Fibroblast of gingiva (primary cell): Measurements from ENCODE around the gene PTX3.

Experiments used
- DNase-seq: peaks from one replicate; pipeline ENCODE4 v3.0.0-alpha.2; 2011; ENCODE audit warnings: low read depth

The PTX3 gene

DNA sequence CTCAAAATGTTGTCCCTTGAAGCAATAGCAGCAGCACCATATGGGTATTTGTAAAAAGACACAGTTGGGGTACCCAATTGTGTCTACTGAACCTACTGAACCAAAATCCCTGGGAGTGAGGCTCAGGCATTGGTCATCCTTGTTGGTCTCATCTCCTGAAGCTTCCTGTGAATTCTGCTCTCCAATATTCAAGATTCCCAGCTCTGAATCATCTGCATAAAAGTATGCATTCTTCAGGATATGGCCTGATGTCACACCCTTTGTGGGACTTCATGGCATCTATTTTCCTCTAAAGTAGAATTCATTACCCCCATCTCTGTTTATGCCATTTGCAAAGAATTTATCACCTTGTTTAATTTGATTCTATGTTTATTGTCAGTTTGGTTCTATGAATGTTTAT, 13.3 kb upstream of the PTX3 start:
- no peak for DNase-seq

DNA sequence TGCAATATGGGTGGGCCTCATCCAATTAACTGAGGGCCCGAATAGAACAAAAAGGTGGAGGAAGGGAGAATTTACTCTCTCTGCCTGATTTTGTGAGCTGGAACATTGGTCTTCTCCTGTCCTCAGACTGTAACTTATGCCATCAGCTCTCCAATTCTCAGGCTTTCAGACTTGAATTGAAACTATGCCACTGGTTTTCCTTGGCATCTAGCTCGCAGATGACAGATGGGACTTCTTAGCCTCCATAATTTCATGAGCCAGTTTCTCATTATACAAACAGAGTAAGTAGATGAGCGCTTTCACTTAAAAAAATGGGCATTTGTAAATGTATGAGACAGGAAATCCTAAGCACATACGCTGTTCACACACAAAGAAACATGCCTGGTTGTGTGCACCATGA, 8.7 kb upstream of the PTX3 start:
- DNase-seq, result peak; percentile 9

DNA sequence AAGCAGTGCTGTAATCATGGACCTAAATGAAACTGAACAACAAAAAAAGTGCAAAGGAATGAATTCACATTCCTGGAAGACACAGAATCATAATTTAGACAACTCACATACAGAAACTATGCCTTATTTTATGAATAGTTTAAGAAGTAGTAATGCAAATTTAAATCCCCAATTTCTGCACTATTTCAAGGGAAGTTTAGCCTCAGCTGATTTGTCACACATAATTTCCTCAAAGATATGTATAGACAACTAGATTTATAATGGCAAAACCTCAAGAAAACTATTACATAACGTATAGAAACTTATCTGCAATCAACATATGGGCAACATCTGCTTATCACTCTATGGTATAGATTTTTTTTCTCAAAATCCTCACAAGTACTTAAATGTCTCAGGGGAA, 7.8 kb upstream of the PTX3 start:
- DNase-seq, result no peak

DNA sequence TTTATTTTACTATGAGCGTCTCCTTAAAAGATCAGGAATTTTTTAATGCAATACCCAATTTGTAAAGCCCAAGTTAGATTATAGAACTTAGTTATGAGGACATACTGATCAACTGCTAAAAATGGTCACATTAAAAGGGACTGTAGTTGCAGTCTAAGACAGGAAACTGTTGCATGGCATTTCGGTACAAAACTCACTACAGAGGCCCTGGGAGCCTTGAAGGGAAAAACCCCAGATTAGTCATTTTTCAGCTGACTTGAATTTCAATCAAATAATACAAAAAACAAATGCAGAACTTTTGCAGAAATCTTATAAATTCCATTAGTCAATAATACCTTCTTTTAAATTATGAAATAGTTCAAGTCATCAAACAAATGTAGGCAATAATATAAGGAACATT, 6.9 kb upstream of the PTX3 start:
- peak; percentile 50 for DNase-seq

DNA sequence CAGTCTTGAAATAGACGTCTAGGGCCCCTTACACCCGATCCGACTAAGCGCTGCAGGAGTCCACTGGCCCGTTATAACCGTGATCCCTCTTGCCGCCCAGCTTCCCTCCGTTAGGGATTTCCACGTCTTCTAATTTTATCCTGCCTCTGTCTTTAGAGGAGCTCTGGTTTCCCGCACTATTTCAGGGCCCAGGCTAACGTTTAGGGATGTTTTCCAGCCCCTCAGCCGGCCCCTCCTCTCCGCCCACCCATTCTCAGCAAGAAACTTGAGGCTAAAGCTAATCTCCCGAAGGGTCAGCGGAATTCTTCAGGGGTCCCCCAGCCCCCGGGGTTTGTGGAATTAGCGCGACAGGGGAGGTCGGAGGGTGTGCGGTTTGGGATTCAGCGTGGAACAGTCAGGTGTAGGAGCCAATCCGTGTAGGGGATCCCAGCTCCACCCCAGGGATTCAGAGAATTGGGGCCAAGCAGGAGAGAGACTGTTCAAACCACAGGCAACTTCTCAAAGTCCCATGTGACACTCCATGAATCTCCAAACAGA, 1.6 kb downstream of the PTX3 start:
- DNase-seq, result peak; percentile 40

DNA sequence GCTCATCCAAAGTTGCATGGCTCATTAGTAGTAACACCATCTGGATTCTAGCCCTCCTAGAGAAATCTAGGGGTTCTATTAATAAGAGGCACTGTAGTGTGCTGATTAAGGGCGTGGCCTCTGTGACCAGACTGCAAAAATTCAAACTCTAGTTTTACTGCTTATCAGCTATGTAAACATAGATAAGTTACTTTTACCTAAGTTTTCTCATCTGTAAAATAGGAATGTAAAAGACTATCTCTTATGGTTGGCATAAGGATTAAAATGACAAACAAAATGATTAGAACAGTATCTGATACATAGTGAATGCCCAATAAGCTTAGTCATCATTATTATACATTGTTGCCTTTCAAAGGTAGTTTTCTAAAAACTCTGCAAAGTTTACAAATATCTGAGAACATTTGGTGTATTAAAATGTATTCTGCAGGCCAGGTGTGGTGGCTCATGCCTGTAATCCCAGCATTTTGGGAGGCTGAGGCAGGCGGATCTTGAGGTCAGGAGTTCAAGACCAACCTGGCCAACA, 4.5 kb downstream of the PTX3 start:
- no peak for DNase-seq

DNA sequence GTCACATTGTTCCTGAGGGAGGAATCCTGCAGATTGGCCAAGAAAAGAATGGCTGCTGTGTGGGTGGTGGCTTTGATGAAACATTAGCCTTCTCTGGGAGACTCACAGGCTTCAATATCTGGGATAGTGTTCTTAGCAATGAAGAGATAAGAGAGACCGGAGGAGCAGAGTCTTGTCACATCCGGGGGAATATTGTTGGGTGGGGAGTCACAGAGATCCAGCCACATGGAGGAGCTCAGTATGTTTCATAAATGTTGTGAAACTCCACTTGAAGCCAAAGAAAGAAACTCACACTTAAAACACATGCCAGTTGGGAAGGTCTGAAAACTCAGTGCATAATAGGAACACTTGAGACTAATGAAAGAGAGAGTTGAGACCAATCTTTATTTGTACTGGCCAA, 6.1 kb downstream of the PTX3 start:
- peak; percentile 74 for DNase-seq

DNA sequence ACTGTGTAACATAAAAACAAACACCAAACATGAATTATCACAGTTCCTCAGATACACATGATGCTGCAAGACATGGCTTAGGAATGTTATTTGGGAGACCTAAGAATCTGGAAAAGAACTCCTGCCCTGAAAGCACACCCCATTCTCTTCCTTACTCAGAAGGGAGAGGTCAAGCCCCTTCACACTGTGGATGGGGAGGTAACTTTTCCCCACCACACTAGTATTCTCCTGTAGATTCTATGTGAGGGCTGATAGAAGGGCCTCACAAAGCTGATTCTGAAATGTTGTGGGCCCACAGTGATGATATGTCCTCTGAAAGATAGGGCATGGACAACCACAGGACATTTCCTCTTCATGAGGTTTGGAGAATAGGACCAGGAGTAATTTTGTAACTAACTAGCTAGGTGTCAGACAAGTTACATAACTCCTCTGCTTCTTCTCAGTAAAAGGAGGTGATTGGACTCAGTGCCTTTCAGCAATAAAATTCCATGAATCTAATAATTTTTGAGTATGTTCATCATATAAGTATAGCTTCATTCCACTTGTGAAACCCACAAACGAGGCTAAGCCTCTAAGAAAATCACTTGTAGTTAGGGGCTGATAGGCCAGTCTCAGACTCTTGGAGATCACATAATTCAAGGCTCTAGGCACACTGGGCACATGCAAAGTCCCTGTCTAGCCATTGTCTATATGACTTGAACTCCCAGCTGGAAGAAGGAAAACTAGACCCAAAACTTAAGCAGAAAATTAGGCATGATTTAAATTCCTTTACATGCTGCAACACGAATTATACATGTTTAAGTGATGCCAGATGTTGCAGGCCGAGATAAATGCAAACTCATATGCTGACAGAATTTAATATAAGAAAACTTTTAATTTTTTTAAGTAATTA, 7.5 kb downstream of the PTX3 start:
- peak; percentile 92 for DNase-seq

DNA sequence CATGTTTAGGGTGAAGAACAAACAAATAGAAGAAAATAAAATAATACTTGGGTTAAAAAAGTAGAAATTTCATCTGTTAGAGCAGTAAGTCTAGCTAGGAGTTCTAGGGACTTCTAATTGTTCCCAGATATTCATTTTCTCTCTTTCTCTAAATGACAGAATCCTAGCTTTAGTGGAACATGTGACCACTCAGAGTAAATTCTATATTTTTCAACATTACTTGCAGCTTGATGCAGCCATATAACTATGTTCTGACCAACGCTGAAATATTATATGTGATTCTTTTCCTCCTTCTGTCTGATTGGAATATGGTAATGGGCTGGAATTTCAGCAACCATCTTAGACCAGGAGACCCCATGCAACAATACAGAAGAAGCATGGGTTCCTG, 8.1 kb downstream of the PTX3 start:
- peak; percentile 69 for DNase-seq

DNA sequence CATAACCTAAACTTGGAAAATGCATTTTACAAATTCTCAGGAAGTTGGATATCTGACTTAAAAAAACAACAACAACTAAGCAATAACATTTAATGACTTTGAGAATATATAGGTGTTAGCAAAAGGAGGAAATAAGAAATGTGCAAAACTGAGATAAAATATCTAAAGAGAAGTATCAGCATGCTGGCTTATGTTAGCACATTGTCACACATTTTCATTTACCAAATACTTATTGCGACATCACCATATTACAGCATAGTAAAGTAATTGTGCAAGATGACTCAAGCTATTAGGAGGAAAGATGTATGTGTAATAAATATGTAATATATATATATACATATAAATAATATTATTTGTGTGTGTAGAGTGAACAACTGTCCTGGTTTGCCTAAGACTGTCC, 9.2 kb downstream of the PTX3 start:
- peak; percentile 85 for DNase-seq

DNA sequence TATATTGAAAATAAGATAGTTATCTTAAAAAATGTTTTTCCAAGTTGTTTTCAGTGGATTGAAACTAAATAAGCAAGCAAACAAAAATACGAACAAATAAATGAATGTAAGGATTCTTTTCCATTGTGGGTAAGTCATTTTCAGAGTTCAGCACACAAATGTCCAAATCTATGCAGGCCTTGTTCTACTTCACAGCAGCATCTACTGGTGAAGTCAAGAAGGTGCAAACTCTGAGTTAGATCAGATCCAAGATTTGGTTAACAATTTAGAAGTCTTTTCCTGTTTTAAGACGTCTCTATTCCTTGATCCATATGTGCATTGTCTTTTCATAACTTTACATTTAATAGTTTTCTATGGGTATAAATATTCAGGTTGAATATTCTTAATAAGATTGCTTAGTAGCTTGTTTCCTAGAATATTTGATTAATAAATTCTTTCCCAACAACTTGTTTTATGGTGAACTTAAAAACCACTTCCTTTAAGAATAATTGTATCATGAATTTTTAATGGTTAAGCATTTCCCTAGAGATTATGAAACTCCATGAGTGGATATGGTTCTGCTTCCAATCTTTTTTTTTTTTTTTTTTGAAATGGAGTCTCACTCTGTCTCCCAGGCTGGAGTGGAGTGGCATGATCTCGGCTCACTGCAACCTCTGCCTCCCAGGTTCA, 10.5 kb downstream of the PTX3 start:
- DNase-seq, result peak; percentile 70

DNA sequence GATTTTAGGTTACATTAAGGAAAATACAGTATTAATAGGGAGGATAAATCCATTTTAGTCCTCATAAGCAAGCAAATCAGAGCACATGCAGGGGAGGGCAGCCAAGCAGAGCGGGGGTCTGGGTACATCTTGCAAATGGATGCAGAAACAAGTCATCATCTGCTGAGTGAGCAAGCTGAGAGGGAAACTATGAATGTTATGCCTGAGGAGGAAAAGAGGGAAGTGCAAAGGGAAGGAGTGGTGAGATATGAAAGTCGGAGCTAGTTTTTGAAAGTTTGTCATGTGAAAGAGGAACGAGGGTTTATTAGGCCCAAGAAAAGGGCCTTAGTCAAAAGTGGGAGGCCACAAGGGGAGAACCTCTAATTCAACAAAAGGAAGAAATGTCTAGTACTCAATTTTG, 15.4 kb downstream of the PTX3 start:
- DNase-seq, result no peak

DNA sequence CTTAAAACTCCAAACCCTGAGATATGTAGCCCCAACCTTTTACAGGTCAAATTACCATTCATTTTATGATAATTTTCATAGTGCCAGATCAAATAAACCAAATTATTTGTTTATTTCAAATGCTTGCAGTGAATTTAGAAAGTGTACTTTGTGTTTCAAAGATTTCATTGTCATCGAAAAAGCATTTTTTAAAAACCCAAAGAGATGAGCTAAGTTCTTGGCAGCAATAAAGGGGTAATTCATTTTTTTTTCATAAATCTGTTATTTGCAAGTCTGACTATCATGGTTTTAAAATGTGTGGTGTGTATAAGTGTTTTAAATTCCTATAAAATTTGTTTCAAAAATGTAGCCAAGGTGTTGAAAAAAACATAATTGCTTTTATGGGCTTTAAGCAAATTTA, 17.2 kb downstream of the PTX3 start:
- DNase-seq, result no peak

DNA sequence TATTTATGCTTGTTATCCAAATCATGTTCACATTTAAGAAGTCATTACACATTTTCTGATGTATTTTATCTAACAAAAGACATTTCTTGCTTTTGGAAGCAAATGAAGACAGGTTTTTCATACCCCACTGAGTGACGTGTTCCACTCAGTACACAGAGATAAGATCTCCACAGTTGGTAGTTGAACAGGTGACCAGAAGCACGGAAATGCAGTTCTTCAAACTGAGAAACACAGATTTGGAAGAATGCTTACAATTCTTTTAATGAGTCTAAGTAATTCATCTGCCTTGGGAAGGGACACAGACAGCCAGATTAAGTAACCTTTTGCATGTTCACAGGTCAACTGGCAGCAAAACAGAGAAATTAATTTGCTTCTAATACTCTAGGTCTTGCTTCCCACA, 23.1 kb downstream of the PTX3 start:
- no peak for DNase-seq

DNA sequence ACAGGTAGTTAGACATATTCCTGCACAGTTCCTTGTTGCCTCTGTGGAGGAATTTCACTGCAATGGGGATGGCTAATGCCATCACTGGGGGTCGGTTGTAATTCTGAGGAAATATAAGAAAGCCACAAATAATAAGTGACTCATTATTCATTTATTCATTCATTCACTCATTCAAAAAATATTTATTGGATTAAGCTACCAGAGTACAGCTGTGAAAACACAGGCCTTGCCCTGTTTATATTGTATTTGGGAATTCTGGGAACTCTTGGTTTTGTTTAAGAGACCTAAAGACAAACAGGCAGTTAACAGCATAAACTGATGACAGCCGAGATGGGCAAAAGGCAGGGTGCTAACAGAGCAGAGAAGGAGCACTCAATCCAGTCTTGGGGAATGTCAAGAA, 23.6 kb downstream of the PTX3 start:
- DNase-seq, result peak; percentile 52

DNA sequence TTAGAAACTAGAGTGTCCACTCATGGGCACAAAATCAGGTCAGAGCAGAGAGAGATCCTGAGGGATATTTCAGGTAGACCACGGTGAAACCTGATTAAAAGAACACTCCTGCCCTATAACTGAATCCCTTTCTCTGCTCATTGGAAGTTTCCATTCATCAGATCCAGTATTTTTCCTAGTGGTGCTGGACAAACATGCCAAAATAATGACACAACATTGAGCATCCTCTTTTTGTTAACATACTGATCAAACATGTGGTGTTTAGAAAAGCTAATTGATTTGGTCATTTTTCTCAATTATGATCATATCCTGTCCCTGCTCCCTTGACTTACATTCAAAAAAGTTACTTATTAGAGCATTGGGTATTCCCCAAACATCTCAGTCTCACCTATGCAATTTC, 27.2 kb downstream of the PTX3 start:
- no peak for DNase-seq

DNA sequence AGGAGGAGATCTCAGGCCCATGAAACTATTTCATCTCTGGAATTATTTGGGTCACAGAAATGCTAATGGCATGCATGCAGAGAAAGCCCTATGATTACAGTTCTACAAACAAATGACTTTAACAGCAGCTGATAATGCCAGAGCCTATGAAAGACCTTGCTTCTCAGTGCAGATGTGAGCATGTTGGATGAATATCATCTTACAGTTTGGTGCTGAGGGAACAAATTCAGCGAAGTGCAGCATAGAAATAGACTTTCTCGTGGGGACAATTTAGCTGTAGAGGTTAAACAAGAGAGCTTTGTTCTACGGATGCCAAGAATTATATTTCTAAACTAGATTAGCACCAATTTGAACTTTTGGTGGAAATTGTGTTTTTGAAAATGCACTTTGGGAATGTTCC, 27.7 kb downstream of the PTX3 start:
- DNase-seq, result peak; percentile 68

DNA sequence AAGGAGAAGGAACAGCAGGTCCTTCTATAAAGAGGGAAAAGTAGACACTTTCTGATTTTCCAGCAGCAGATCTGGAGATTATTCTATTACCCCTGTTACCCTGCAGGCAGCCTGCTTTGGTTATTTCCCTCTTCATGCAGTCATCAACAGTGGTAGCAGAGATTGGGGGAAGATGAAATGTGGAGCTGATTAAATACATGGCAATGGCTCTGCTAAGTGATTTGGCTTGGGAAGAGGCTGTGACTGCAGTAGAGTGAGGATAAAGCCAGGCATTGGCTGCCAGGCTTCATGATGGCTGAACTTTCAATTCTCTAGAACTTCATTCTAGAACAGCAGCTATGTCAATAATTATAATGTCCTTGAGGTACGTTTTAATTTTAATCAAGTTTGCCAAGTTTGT, 29.1 kb downstream of the PTX3 start:
- DNase-seq, result peak; percentile 54

DNA sequence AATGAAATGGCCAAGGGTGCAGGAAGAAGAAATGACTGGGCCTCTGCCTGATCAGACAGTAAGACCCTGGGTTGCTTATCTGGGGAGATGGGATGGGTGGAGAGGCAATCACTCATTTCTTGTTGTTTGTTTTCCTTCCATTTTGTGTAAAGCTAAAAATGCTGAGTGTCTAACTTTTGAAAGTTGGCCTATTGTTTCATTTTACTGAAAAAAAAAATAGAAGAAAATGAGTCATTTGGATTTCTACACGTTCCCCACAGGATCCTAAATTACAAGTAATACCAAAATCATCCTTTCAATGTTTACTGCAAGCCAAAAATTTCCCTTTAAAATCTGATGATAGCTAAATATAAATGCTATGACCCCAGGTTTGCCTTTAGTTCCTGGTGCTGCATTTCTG, 30.6 kb downstream of the PTX3 start:
- DNase-seq, result peak; percentile 47

DNA sequence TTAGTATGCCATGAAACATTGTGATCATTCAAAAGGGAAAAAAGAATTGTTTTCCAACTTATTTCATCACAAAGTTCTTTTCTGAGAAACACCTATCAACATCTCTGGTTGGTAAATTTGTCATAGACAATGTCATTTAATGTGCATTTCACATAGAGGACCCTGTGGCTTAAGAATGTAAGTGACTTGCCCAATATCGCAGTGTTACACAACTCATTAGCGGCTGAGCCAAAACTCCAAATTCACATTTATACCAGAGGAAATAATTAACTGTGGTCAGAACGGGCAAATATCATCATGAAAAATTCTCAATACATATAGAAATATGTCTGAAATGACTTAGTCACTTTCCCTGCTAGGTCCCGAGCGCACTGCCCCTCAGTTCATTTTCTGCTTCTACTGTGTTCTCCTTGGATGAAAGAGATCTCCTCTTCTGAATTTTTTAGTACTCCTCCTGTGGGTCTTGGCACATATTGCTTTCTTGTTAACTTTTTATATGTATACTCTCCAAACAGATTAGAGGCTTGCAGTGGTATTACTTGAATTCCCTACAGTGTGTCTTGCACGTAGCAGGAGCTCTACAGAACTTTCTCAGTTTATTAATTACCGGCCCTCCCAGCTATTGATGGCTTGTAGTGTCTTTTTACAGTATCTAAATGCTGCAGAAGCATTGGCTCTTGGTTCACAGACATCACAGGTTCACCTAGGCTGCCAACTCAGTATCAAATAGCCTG, 33.1 kb downstream of the PTX3 start:
- peak; percentile 51 for DNase-seq

DNA sequence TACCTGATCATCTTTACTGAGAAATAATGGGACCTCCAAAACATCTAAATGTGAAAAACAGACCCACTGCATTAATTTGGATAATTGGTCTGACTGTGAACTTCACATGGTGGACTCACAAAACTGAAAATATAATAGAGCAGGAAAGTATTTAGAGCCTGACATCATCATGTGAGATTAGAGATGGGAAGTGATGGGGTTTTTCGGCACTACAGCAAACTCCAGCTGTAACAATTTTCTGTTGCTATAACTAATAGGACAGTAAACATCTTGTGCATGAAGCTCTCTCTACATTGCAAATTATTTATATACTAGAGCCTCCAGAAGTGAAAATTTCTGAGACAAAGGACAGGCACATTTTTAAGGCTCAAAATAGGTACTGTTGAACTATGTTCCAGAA, 34.4 kb downstream of the PTX3 start:
- DNase-seq, result no peak

DNA sequence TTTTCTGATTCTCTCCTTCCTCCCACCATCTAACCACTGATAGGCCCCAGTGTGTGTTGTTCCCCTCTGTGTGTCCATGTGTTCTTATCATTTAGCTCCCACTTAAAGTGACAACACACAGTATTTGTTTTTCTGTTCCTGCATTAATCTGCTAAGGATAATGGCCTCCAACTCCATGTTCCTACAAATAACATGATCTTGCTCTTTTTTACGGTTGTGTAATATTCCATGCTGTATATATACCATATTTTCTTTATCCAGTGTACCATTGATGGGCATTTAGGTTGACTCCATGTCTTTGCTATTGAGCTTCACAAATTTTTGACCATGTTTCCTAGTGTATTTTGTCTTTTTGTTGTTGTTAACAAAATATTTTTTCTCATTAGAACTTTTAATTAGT, 36.0 kb downstream of the PTX3 start:
- no peak for DNase-seq
